ENCODE measurements around the gene TAGLN. TPM values are rescaled to one million over a fixed set of nuclear protein-coding genes. Genes with fewer than 3 reads are reported as not detected.

Gene TAGLN
- total and polyA plus RNA-seq, 2 of the 8 experiments (the other 6 are each of a cell fraction or from before 2014, with no cell fraction given) = 140 to 300 TPM

GRCh38 chr11:117255966-117256365, 56.8 kb downstream of the TAGLN start (continued):
- TF ChIP-seq ATF2 (IDR thresholded peaks at IDR 0.05; ENCODE audit: low read length) (no peak), PHF8 (conservative IDR thresholded peaks at IDR 0.05; ENCODE audit: low read depth, low read length) (no peak), BCL11A (IDR thresholded peaks at IDR 0.05; ENCODE audit: low read depth in 2 of 2, low read length in 2 of 2) (no peak), RFX5 (IDR thresholded peaks at IDR 0.05; ENCODE audit: borderline replicate concordance, low read depth, low read length) (no peak)
- TF ChIP-seq, protein P1, sequence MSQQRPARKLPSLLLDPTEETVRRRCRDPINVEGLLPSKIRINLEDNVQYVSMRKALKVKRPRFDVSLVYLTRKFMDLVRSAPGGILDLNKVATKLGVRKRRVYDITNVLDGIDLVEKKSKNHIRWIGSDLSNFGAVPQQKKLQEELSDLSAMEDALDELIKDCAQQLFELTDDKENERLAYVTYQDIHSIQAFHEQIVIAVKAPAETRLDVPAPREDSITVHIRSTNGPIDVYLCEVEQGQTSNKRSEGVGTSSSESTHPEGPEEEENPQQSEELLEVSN (IDR thresholded peaks at IDR 0.05) = no peak
